ENCODE measurements around the gene ITGB6. TPM values are rescaled to one million over a fixed set of nuclear protein-coding genes. Genes with fewer than 3 reads are reported as not detected.
A peak's percentile ranks its signal among the peaks of the same experiment; 100 is the strongest.

ITGB6 gene
- polyA plus RNA-seq, 1 experiment: not detected

GRCh38 chr2:160111951-160112798 is 87.9 kb downstream of the ITGB6 start:
- POLR2A ChIA-PET: no interaction called here
- Histone ChIP-seq H3K27ac (ENCODE audit: low read depth, low read length) (no peak overlapping the region), H3K4me3 (ENCODE audit: low read depth, low read length) (no peak overlapping the region), H3K9me3 (ENCODE audit: control insufficient read depth, insufficient read depth, low read length) (no peaks in the 10 kb centered on the region), H3K27me3 (ENCODE audit: control insufficient read depth, insufficient read depth, low read length) (no peaks in the 10 kb centered on the region)
- CTCF ChIA-PET: interaction anchor here (0.7 to 2.0 kb wide), 4 partner anchors 158 to 952 kb away, joined by 3 to 10 read pairs (median 4); no protein-coding TSS in a partner anchor
- no peak for DNase-seq (ENCODE audit: low read depth, low spot score)
- TF ChIP-seq CTCF (IDR thresholded peaks at IDR 0.05; ENCODE audit: low read depth, low read length): no peak

DNA sequence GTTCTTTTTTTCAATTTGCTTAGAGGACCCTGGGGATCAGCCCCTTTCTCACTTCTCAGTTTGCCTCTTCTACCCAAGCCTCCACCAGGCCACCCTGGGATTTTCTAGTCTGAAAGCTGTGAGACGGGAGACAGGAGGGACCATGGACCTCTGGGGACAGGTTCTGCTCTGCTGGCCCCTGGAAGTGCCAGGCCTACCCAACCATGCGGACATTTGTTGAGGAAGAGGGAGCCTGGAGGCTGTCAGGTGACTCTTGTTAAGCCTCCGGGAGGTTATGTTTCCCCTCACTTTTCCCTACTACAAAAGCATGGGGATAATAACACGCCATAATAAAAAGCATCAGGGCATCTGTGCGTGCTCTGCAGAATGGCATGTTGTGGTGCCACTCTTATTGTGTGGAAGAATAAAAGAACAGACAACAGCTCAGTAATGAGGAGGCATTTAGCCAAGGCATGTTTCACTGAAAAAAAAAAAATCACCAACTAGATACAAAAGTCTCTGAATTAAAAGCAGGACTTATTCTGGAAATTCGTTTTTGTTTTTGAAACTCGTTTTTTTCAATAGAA is 89.3 kb downstream of the ITGB6 start:
- no peaks in the 10 kb centered on the region for H3K9me3 ChIP-seq (ENCODE audit: control insufficient read depth, insufficient read depth, low read length)
- H3K27ac ChIP-seq (ENCODE audit: low read depth, low read length): no peak overlapping the region
- no peak overlapping the region for H3K4me3 ChIP-seq (ENCODE audit: low read depth, low read length)
- ChIA-PET CTCF (interaction anchor here (0.5 to 3.2 kb wide), 43 partner anchors 10 to 994 kb away, joined by 3 to 44 read pairs (median 4); no protein-coding TSS in a partner anchor), POLR2A (interaction anchor here (1.2 to 1.7 kb wide), 2 partner anchors 99 to 159 kb away, joined by 3 to 7 read pairs; no protein-coding TSS in a partner anchor)
- DNase-seq (ENCODE audit: low read depth, low spot score): no peak
- H3K27me3 ChIP-seq (ENCODE audit: control insufficient read depth, insufficient read depth, low read length): no peaks in the 10 kb centered on the region
- no peak for TF ChIP-seq CTCF (IDR thresholded peaks at IDR 0.05; ENCODE audit: low read depth, low read length)

- Histone ChIP-seq H3K4me3 (ENCODE audit: low read depth, low read length) (no peak overlapping the region), H3K27ac (ENCODE audit: low read depth, low read length) (no peak overlapping the region), H3K27me3 (ENCODE audit: control insufficient read depth, insufficient read depth, low read length) (no peaks in the 10 kb centered on the region), H3K9me3 (ENCODE audit: control insufficient read depth, insufficient read depth, low read length) (no peaks in the 10 kb centered on the region)
- ChIA-PET POLR2A (interaction anchor here (1.2 to 1.7 kb wide), 2 partner anchors 99 to 160 kb away, joined by 3 to 7 read pairs; no protein-coding TSS in a partner anchor), CTCF (interaction anchor here (0.5 to 3.2 kb wide), 55 partner anchors 9 to 999 kb away, joined by 3 to 44 read pairs (median 4); no protein-coding TSS in a partner anchor)
- peak; percentile 79 for TF ChIP-seq CTCF (IDR thresholded peaks at IDR 0.05; ENCODE audit: low read depth, low read length)
- DNase-seq (ENCODE audit: low read depth, low spot score): peak; percentile 57
These were observed 90.0 kb downstream of the ITGB6 start for GRCh38 chr2:160109939-160110673.

DNA sequence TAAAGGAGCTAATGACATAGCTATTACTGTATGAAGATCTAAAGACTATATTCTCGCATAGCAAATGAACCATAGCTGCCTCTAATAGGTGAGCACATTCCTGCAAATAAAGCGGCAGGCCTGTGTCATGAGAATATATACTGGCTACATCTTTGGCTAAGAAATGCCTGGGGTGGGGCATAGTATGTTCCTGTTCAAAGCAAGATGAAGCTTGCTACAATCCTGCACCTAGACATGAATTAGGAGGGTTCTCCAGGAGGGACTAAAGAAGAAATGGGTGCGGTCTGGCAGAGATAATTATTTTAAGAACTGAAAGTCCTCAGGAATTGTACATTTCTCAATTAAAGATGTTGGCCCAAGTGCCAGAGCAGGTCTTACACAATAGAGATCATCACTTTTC is 90.8 kb downstream of the ITGB6 start:
- H3K9me3 ChIP-seq (ENCODE audit: control insufficient read depth, insufficient read depth, low read length): no peaks in the 10 kb centered on the region
- no peak overlapping the region for H3K4me3 ChIP-seq (ENCODE audit: low read depth, low read length)
- ChIA-PET CTCF (interaction anchor here (0.6 to 3.2 kb wide), 35 partner anchors 9 to 1000 kb away, joined by 3 to 44 read pairs (median 5); no protein-coding TSS in a partner anchor), POLR2A (no interaction called here)
- H3K27ac ChIP-seq (ENCODE audit: low read depth, low read length): no peak overlapping the region
- TF ChIP-seq CTCF (IDR thresholded peaks at IDR 0.05; ENCODE audit: low read depth, low read length): no peak
- no peak for DNase-seq (ENCODE audit: low read depth, low spot score)
- H3K27me3 ChIP-seq (ENCODE audit: control insufficient read depth, insufficient read depth, low read length): no peaks in the 10 kb centered on the region

All from AG04450 (cell line).